K562 (cell line): ENCODE results near the gene ITGB2.

Experiments
- ARID2 ChIP-seq: fragments of 450-650 bp; IDR thresholded peaks from 2 replicates; pipeline ENCODE4 v1.6.1; 2017; ENCODE audit warnings: antibody characterized with exemption, mild to moderate bottlenecking
- CREB1 ChIP-seq, 2 experiments: sonication (generic) in 1 of 2; formaldehyde crosslinking in 1 of 2; IDR thresholded peaks; 2 replicates each; pipeline versions ENCODE4 v1.6.1 to v1.8.0; 2012 to 2022; ENCODE audit warnings: inconsistent platforms in 1 of 2, mild to moderate bottlenecking in 1 of 2, missing genetic modification reagents in 1 of 2, moderate library complexity in 1 of 2
- CREB5 ChIP-seq: fragments of 250-450 bp; sonication (Bioruptor Pico); IDR thresholded peaks from 2 replicates; pipeline ENCODE4 v1.5.0; 2020; ENCODE audit warnings: mild to moderate bottlenecking
- E2F5 ChIP-seq: sonication (generic); formaldehyde crosslinking; IDR thresholded peaks from 2 replicates; pipeline ENCODE4 v1.8.0; 2022; ENCODE audit warnings: mild to moderate bottlenecking, missing genetic modification reagents
- ESRRA ChIP-seq: fragments of 450-650 bp; IDR thresholded peaks from 2 replicates; pipeline ENCODE4 v1.6.1; 2014; ENCODE audit warnings: low read depth, mild to moderate bottlenecking, moderate library complexity, borderline replicate concordance
- PCBP2 ChIP-seq: fragments of 200-400 bp; formaldehyde crosslinking; IDR thresholded peaks from 2 replicates; pipeline ENCODE4 v1.6.1; 2018; ENCODE audit warnings: low read length, low read depth, mild to moderate bottlenecking, moderate library complexity; ENCODE audit not compliant: poor library complexity, severe bottlenecking
- PHF8 ChIP-seq: fragments of 200-600 bp; sonication (generic); IDR thresholded peaks from 2 replicates; pipeline ENCODE4 v1.6.1; 2012; ENCODE audit warnings: mixed run types, mild to moderate bottlenecking, inconsistent platforms, low read length, moderate library complexity, borderline replicate concordance
- ZNF124 ChIP-seq: sonication (generic); formaldehyde crosslinking; IDR thresholded peaks from 2 replicates; pipeline ENCODE4 v1.8.1; 2022; ENCODE audit warnings: missing genetic modification reagents
- ZNF583 ChIP-seq: fragments of 250-450 bp; sonication (Bioruptor Pico); IDR thresholded peaks from 2 replicates; pipeline ENCODE4 v1.4.0; 2020
- TF ChIP-seq, protein P1 (sequence below), 3 experiments: IDR thresholded peaks in 2 of 3; conservative IDR thresholded peaks in 1 of 3; 2 replicates each; pipeline ENCODE4 v1.5.1; 2011 to 2012; ENCODE audit warnings: low read length in 3 of 3, mild to moderate bottlenecking in 3 of 3, control low read depth in 2 of 3, improper control_type of control experiment in 1 of 3, inconsistent platforms in 1 of 3, low read depth in 1 of 3, mixed read lengths in 1 of 3, moderate library complexity in 1 of 3; ENCODE audit not compliant: insufficient read depth in 2 of 3
- TF ChIP-seq, protein P2 (sequence below): IDR thresholded peaks from 2 replicates; pipeline ENCODE4 v1.6.1; 2016; ENCODE audit warnings: missing genetic modification characterization, missing compliant biosample characterization
- TF ChIP-seq, protein P3 (sequence below): fragments of 200-600 bp; sonication (generic); IDR thresholded peaks from one replicate; pipeline ENCODE4 v1.6.1; 2012; ENCODE audit warnings: mild to moderate bottlenecking, low read depth, low read length, inconsistent platforms

DNA sequence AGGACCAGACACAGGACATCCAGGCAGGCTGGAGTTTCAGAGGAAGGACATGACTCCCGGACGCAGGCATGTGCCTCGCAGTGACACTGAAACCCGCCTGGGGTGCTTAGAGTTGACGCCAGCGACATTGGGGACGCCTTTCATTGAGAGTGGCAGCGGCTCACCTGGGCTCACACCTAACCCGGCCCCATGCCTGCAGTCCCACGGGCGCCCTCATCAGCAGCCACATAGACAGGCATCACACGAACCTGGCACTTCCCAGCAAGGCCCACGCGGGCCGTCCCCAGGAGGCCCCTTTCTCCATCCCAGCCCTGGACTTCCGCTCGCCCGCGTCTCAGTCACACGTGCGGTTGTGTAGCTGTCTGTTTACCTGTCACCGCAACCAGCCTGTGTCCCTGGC is 17.0 kb downstream of the ITGB2 start:
- TF ChIP-seq ZNF124, result no peak
- TF ChIP-seq ESRRA, result no peak
- no peak for TF ChIP-seq PHF8
- TF ChIP-seq, protein P1, sequence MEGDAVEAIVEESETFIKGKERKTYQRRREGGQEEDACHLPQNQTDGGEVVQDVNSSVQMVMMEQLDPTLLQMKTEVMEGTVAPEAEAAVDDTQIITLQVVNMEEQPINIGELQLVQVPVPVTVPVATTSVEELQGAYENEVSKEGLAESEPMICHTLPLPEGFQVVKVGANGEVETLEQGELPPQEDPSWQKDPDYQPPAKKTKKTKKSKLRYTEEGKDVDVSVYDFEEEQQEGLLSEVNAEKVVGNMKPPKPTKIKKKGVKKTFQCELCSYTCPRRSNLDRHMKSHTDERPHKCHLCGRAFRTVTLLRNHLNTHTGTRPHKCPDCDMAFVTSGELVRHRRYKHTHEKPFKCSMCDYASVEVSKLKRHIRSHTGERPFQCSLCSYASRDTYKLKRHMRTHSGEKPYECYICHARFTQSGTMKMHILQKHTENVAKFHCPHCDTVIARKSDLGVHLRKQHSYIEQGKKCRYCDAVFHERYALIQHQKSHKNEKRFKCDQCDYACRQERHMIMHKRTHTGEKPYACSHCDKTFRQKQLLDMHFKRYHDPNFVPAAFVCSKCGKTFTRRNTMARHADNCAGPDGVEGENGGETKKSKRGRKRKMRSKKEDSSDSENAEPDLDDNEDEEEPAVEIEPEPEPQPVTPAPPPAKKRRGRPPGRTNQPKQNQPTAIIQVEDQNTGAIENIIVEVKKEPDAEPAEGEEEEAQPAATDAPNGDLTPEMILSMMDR (IDR thresholded peaks at IDR 0.05 in 2 of 3, conservative IDR thresholded peaks at IDR 0.05 in 1 of 3; ENCODE audit: insufficient read depth in 2 of 3, low read depth in 1 of 3, low read length in 3 of 3), result no peak
- TF ChIP-seq ARID2, result no peak
- TF ChIP-seq, protein P2, sequence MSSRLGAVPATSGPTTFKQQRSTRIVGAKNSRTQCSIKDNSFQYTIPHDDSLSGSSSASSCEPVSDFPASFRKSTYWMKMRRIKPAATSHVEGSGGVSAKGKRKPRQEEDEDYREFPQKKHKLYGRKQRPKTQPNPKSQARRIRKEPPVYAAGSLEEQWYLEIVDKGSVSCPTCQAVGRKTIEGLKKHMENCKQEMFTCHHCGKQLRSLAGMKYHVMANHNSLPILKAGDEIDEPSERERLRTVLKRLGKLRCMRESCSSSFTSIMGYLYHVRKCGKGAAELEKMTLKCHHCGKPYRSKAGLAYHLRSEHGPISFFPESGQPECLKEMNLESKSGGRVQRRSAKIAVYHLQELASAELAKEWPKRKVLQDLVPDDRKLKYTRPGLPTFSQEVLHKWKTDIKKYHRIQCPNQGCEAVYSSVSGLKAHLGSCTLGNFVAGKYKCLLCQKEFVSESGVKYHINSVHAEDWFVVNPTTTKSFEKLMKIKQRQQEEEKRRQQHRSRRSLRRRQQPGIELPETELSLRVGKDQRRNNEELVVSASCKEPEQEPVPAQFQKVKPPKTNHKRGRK, result no peak
- TF ChIP-seq, protein P3, sequence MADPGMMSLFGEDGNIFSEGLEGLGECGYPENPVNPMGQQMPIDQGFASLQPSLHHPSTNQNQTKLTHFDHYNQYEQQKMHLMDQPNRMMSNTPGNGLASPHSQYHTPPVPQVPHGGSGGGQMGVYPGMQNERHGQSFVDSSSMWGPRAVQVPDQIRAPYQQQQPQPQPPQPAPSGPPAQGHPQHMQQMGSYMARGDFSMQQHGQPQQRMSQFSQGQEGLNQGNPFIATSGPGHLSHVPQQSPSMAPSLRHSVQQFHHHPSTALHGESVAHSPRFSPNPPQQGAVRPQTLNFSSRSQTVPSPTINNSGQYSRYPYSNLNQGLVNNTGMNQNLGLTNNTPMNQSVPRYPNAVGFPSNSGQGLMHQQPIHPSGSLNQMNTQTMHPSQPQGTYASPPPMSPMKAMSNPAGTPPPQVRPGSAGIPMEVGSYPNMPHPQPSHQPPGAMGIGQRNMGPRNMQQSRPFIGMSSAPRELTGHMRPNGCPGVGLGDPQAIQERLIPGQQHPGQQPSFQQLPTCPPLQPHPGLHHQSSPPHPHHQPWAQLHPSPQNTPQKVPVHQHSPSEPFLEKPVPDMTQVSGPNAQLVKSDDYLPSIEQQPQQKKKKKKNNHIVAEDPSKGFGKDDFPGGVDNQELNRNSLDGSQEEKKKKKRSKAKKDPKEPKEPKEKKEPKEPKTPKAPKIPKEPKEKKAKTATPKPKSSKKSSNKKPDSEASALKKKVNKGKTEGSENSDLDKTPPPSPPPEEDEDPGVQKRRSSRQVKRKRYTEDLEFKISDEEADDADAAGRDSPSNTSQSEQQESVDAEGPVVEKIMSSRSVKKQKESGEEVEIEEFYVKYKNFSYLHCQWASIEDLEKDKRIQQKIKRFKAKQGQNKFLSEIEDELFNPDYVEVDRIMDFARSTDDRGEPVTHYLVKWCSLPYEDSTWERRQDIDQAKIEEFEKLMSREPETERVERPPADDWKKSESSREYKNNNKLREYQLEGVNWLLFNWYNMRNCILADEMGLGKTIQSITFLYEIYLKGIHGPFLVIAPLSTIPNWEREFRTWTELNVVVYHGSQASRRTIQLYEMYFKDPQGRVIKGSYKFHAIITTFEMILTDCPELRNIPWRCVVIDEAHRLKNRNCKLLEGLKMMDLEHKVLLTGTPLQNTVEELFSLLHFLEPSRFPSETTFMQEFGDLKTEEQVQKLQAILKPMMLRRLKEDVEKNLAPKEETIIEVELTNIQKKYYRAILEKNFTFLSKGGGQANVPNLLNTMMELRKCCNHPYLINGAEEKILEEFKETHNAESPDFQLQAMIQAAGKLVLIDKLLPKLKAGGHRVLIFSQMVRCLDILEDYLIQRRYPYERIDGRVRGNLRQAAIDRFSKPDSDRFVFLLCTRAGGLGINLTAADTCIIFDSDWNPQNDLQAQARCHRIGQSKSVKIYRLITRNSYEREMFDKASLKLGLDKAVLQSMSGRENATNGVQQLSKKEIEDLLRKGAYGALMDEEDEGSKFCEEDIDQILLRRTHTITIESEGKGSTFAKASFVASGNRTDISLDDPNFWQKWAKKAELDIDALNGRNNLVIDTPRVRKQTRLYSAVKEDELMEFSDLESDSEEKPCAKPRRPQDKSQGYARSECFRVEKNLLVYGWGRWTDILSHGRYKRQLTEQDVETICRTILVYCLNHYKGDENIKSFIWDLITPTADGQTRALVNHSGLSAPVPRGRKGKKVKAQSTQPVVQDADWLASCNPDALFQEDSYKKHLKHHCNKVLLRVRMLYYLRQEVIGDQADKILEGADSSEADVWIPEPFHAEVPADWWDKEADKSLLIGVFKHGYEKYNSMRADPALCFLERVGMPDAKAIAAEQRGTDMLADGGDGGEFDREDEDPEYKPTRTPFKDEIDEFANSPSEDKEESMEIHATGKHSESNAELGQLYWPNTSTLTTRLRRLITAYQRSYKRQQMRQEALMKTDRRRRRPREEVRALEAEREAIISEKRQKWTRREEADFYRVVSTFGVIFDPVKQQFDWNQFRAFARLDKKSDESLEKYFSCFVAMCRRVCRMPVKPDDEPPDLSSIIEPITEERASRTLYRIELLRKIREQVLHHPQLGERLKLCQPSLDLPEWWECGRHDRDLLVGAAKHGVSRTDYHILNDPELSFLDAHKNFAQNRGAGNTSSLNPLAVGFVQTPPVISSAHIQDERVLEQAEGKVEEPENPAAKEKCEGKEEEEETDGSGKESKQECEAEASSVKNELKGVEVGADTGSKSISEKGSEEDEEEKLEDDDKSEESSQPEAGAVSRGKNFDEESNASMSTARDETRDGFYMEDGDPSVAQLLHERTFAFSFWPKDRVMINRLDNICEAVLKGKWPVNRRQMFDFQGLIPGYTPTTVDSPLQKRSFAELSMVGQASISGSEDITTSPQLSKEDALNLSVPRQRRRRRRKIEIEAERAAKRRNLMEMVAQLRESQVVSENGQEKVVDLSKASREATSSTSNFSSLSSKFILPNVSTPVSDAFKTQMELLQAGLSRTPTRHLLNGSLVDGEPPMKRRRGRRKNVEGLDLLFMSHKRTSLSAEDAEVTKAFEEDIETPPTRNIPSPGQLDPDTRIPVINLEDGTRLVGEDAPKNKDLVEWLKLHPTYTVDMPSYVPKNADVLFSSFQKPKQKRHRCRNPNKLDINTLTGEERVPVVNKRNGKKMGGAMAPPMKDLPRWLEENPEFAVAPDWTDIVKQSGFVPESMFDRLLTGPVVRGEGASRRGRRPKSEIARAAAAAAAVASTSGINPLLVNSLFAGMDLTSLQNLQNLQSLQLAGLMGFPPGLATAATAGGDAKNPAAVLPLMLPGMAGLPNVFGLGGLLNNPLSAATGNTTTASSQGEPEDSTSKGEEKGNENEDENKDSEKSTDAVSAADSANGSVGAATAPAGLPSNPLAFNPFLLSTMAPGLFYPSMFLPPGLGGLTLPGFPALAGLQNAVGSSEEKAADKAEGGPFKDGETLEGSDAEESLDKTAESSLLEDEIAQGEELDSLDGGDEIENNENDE, result no peak
- TF ChIP-seq CREB1 (IDR thresholded peaks at IDR 0.05), result no peak
- TF ChIP-seq CREB1 (CRISPR knock-in tag; IDR thresholded peaks at IDR 0.05), result no peak
- TF ChIP-seq ZNF583 (CRISPR knock-in tag), result no peak
- TF ChIP-seq CREB5 (CRISPR knock-in tag), result no peak
- no peak for TF ChIP-seq PCBP2
- TF ChIP-seq E2F5 (CRISPR knock-in tag), result no peak
